Esophagus squamous epithelium (tissue), 4 donors: ENCODE data around the gene METAP1D.

ENCODE experiments used
- POLR2A ChIP-seq, 4 donors: fragments of 450-650 bp; IDR thresholded peaks; one replicate each; pipeline ENCODE4 v1.6.1; 2017; ENCODE audit warnings: antibody characterized with exemption in 4 of 4, mild to moderate bottlenecking in 4 of 4, moderate library complexity in 3 of 4
- TF ChIP-seq, protein P1 (sequence below), 6 experiments: fragments of 450-650 bp in 4 of 6; fragments of 200-600 bp in 2 of 6; sonication (generic) in 2 of 6; IDR thresholded peaks; one replicate each; pipeline ENCODE4 v1.5.1; 2016 to 2019; ENCODE audit warnings: antibody characterized with exemption in 6 of 6, mild to moderate bottlenecking in 4 of 6, moderate library complexity in 4 of 6

DNA sequence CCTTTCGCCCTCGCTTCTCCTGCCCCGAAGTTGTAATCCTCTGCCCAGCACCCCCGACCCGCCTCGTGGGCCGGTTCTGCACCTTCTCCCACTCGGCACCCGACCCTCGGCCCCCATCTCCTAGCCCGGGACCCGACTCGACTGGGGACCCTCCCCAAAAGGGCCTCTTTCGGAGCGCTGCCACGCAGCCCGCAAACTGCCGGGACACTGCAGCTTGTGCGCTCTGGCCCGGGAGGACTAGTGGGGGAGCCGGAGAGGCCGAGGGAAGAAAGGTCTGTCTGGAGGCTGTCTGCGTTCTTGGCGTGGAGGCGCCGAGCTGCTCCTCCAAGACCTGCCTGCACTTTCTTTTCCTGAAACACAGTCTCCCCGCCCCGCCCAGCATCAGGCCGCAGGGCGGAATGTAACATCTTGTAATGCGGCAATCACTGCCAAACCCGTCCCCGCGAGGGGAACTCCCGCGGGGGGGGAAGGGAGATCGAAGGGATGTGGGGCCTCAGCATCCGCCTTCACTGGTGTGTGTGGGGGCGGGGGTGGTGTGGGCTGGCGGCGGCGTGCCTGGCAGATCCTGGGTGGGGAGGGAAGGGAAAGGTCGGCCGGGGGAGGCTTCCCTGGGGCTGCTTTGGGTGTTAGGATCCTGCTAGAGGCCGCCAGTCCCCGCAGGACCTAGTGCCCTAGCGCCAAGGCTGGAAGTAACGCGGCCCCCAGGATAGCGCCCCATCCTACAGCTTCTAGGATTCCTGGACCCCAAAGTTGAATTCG, 95.6 kb downstream of the METAP1D start:
- TF ChIP-seq, protein P1, sequence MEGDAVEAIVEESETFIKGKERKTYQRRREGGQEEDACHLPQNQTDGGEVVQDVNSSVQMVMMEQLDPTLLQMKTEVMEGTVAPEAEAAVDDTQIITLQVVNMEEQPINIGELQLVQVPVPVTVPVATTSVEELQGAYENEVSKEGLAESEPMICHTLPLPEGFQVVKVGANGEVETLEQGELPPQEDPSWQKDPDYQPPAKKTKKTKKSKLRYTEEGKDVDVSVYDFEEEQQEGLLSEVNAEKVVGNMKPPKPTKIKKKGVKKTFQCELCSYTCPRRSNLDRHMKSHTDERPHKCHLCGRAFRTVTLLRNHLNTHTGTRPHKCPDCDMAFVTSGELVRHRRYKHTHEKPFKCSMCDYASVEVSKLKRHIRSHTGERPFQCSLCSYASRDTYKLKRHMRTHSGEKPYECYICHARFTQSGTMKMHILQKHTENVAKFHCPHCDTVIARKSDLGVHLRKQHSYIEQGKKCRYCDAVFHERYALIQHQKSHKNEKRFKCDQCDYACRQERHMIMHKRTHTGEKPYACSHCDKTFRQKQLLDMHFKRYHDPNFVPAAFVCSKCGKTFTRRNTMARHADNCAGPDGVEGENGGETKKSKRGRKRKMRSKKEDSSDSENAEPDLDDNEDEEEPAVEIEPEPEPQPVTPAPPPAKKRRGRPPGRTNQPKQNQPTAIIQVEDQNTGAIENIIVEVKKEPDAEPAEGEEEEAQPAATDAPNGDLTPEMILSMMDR (IDR thresholded peaks at IDR 0.05): no peak
- TF ChIP-seq POLR2A (IDR thresholded peaks at IDR 0.05): no peak
